Stromal cell of bone marrow (primary cell): ENCODE measurements around the gene CABLES1.

Experiments used
- DNase-seq: peaks from one replicate; pipeline ENCODE4 v3.0.0-alpha.2; 2012; ENCODE audit warnings: low read depth

The CABLES1 gene

DNA sequence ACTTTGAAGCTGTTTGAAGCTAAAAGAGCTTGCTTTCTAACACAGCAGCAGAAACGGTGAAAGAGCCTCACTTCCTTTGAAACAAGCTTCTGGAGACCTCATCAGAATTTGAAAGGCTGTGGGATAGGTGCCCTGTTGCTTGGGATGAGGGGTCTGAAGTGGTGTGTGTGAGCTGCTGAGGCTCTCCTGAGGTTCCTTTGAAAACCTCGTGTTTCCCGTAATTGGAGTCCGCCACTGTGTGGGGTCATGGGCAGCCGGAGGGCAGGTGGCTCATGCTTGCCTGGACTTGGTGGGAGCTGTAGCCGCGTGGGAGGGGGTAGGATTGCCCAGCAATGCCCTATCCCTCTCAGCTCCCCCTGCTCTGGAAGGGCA lies 34.4 kb downstream of the CABLES1 start:
- DNase-seq: no peak

DNA sequence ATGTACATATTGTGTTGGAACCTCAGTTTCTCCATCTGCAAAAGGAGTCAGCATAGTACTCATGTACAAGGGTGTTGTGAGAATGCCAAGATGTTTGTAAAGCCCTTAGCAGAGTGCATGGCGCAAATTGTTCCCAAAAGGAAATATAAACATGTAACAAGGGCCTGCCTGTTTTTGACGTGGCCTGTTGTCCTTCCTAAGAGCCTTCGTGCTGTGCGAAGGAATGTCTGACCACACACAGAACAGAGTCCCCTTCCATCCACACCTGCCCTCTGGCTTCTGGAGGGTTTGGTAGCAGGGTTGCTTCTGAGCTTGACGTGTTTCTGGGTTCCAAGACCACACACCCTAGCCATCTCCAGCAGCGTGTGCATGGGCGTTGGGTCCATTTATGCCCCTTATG lies 34.9 kb downstream of the CABLES1 start:
- DNase-seq: no peak

DNA sequence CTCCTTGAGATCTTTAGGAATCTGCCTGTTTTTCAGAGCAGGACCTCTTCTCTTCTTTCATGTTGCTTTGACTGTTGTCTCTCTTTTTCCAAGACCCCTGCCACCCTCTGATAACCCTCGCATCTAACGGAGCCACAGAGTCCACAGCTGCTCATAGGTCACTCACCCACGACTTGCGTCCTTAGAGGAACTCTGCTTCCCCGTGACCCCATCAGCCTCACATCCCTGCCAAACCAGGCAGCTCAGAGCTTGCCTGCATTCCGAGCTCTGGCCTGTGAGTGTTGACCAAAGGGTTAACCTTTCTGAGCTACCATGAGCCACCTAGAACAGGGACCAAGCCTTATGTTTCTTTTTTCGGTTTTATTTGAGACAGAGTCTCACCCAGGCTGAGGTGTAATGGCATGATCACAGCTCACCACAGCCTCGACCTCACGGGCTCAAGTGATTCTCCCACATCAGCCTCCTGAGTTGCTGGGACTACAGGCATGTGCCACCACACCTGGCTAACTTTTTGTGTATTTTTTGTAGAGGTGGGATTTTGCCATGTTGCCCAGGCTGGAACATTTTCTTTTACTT lies 36.4 kb downstream of the CABLES1 start:
- no peak for DNase-seq

DNA sequence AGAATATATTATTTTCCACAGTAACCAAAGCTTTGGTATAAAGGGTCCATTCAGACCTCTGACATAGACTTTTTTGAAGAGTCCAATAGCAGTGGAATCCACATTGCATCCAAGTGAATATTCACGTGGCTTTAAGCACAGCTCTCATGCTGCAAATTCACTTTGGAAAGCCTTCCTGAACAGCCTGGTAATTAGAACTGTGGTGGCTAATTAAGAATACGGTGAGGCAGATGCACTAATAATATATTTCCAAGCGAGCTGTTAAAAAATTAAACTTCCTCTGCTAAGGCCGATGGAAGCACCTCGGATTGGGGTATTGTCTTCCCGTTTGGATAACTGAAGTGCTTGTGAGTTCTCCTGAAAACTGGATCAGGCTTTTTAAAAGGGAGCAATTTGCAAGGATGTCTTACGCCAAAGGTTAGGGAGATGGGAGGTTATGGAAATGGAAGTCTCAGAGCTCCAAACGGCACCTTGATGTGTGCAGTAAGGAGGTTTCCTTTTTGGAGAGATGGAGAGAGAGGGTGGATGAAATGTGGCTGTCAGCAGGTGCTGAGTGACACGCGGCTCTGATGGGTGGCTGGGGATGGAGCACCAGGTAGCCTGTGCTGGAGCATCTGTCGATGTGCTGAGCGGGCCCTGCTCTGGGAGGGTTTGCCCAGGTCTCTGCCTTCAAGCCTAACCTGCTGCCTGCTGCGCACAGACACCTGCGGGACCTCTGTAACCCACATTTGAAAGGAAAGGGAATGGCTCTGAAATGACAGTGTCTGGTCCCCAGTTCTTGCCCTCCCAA lies 37.5 kb downstream of the CABLES1 start:
- no peak for DNase-seq

DNA sequence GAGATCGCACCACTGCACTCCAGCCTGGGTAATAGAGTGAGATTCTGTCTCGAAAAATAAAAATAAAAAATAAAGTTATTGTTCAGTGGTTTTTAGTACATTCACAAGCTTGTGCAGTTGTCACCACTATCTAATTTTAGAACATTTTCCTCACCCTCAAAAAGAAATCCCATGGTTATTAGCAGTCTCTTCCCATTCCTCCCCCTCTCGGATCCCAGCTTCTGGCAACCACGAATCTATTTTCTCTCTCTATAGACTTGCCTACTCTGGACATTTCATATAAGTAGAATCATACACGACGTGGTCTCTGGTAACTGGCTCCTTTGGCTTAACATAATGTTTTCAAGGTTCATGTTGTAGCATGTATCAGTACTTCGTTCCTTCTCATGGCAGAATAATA lies 38.6 kb downstream of the CABLES1 start:
- DNase-seq: no peak

DNA sequence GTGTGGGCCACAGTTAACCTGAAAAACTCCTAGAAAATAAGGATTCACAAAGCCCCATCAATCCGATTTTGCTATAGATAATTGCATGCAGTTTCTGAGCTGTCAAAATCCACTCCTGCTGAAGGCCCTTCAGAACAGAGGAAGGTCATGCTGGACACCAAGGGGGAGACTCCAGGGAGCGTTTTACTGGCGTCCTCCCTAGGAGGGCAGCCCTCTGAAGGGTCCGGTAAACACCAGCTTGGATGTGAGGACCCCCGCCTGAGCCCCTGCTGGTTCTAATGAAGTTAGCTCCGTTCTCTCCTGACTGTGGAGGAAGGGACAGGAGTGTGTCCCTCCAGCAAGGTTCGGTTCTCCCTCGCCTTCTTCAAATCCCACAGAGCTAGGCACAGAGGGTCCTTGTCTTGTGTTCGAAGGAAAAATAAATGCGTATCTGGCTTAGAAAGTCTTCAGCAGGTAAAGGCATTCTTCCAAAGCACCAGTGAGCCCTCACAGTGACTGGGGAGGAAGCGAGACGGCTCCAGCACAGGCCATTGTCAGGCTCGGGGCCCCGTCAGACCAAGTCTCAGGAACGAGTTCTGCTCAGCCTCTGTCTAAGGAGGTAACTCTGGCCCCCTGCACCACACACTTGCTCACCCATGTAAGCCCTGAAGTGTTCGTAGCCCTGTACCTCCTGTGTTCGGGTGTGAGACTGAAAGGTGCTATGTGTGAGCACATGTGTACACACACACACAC lies 41.6 kb downstream of the CABLES1 start:
- no peak for DNase-seq

DNA sequence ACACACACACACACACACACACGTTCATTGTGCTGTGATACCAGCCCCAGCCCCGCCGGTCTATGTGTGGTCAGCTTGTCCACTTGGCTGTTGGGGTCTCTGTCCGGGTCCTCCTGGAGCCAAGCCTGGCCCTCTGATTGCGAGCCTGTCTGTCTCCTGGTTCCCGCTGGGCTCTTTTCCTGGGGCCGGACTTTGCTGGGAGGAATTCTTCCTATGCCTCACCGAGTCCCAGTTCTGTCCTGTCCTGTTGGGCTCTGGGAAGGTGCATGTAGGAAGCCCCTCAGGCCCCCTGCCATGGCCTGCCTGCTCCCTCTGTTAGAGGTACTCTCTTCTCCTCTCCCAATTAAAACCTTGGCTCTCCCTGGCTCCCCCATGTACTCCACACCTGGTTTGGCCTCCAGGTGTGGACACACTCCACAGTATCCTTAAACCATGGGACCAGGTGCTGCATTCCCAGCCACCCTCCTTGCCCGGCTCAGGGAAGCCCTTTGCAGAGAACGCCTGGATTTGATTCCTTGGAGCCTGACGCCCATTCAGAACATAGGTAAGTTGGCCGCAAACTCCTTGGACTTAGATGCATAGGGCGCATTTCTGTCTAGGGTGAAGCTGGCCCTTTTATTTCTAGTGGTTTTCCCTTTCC lies 42.3 kb downstream of the CABLES1 start:
- DNase-seq: no peak

DNA sequence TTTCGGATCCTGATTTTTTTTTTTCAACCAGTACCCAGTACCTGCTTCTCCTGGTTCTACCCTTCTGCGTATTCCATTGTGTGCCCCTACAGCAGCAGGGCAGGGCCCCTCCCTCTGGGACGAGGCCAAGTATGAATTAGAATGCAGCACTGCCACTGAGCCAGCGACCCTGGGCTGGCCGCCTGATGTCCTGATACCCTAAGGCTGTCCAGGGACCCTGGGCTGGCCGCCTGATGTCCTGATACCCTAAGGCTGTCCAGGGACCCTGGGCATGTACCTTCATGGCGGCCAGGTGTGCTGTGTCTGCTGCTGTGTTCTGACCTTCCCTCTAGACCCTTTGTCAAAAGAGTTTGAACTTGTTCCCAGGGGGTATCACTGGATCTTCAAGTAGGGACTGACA lies 42.9 kb downstream of the CABLES1 start:
- no peak for DNase-seq

DNA sequence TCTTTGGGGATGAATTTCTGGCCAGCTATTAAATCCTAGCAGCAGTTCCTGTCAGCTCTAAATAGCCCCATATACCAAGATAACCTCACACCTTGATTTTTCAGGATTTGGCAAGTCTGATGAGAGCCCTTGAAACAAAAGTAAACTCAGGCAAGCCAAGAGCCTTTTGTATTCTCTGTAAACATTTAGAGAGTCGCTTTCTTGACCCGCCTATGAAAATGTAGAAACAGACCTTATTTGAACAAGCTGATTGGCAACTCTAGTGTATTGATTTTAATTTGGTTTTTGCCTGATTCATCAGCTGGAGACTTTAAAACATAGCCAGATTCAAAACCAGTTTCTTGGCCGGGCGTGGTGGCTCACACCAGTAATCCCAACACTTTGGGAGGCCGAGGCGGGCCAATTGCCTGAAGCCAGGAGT lies 43.4 kb downstream of the CABLES1 start:
- DNase-seq: no peak

DNA sequence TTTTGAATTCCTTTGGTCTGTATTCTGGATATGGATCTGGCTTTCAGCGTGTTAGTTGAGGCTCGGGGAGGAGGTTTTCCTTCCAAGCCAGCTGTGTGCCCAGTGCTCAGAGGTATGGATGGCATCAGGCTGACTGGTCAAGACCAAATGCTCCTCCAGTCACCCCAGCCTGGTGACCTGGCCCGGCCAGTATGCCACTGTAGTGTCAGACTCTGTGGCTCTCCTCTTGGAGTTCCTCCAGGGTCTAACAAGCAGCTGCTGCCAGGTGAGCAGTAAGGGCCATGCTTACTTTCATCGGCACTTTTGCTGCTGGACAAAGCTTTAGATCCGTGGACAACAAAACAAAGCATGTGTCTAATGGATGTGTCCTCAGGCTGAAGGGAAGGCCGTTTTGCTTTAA lies 44.1 kb downstream of the CABLES1 start:
- no peak for DNase-seq

DNA sequence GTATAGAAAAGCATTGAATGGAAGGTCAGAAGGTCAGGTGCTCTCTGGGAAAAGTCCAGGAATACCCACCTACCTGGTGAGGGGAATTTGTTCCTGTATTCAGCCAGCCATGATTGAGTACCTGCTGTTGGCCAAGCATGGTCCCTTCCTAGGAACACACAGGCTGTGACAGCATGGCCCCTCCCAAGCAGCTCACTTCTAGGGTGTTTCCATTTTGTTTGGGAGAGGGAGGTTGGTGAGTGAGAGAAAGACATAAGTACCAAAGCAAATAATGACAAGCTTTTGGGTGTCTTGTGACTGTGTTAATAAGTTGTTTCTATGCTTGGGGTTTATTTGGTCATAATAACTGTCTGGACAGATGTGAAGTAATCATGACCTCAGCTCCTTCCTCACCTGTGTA lies 46.3 kb downstream of the CABLES1 start:
- no peak for DNase-seq

DNA sequence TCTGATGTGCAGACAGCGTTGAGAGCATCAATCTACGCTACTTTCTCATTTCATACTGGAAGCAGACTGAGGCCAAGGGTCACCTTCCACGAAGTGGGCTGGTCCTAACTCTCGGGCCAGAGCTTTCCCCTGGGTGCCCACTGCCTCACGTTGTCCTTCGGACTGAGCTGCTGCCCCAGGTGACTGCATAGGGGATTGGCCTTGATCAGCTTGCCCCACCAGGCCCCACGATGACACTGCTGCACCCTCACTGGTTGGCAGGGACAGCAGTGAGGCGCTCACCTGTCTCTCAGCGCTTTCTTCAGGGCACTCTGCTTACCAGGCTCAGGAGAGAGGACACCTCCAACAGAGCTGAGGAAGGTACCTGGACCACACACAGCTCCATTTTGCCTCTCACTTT lies 47.3 kb downstream of the CABLES1 start:
- no peak for DNase-seq

DNA sequence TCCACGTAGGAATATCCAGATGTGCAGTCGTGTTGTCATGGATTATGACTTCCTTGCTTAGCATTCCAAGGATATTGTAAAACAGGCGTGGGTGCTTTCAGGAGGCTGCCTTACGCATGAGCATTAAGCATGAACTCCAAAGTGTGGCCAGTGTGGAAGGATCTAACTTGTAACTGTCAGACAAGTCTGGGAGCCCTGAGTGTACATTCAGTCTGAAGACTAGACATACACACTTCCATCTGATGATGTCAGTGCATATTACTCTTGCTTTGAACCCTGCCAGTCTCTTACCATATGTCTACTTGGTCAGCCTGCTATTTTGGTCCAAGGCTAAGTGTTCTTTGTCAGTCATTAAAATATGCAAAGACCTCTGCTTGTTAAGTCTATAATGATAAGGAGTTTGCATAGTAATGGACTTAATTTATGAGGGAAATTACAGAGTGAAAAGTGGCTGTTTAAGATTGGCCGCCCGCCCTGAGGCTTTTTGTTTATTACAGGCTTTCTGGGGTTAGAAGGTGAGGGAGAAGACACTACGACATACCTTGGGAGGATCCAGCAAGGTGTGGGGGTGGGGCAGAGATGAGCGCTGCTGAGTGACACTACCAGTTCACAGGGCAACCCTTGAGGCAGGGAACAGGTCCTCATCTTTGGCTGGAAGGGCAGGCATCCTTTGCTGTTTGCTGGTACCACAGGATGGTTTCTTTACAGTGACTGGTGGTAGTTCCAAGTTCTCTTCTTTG lies 48.3 kb downstream of the CABLES1 start:
- DNase-seq: peak; percentile 3

DNA sequence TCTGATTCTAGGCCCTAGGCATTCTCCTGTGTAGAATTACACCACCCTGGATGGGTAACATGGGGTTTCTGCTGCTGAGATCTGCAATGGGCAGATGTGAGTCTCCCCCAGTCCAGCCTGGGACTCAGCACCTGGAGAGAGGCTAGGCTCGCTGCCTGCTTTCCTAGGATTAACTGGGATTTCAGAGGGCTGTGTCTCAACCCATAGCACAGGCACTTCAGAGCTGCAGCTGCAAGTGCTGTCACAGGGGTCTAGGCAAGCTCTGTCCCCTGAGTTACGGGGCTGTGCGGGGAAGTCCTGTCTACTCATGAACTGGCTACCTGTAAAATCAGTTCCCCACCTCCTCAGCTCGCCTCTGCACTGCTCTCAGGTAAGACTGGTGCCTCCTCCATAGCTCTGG lies 51.5 kb downstream of the CABLES1 start:
- DNase-seq: no peak

DNA sequence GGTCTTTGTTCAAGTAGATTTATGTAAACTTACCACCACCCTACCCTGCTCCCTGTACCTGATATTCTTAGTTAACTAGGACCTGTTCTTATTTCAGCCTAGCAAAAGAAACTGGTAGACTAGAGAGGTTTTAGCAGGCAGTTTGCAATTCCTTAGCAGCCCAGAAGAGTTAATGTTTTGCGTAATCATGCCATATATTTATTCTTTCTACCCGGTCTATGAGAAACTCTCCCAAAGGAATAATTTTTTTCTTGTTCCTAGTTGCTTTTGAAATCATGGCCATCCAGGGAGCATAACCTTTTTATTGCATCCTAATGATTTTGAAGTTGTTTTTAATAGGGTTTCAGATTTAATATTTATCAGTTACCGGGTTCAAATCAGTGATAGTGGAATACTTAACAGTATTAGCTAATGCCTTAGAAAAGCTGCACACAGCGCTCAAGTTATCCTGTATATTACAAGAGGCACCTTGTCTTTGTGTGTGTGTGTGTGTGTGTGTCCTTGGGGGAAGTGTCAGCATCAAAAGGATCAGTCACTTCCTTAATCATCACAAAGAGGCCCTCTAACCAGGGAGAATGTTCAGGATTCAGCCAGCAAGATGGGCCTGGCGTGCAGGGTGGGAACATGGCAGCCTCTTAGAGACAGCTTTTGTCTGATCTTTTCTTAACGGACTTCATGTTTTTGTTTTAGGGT lies 52.9 kb downstream of the CABLES1 start:
- no peak for DNase-seq

DNA sequence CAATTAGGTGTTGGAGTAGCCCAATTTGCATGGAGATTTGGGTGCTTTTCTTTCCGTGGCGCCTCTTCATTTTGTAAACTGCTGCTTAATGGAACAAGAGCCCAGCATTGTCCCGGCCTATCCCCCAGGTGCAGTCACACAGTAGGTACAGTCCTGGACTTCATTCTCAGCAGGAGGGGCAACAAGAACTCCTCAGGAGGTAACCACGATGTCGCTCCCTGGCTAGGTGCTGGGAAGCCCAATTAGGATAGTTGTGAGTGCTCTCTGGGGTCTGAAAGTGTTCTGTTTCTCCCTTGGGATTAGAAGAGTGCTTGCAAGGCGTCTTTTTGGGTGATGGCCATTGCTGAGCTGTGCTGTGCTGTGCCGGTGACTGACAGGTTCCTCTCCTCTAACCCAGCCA lies 53.8 kb downstream of the CABLES1 start:
- DNase-seq: no peak

DNA sequence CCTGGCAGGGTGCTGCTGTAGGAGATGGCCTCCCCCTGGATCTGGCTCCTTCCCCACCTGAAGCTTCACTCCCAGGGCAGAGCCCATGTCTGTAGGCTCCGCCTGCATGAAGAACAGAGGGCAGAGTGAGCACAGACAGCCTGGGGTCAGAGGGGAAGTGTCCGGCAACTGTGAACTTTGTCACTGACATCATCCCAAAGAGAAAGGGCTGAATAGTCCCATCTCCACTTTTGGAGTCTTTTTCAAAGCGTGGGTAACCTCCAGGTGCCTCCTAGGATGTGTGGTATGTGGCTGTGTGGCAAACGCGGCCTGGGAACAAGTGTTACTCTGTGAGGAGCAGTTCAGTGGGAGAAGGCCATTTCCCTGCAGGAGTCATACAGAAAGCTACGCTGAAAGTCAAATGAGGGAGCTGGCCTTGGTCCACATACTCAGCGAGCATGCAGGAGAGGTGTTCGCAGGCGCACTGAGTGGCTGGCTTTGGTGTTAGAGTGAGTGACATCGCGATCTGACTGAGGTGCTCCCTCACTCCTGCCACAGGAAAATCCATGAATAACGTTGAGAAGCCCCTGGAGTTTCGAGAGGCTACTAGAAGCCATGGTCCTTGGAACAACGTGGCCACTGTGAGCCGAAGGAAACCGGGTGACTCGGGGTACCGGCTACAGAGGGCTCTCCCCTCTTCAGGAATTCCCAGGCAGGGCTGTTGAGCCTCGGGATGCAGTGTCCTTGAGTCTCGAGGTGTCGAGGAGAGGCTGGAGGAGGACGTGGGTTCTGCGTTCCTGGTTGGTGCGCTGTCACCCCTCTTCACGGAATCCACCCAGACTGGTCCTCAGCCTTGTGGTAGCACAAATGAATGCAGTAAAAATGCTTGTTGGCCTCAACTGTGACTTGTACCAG lies 54.7 kb downstream of the CABLES1 start:
- DNase-seq: no peak

DNA sequence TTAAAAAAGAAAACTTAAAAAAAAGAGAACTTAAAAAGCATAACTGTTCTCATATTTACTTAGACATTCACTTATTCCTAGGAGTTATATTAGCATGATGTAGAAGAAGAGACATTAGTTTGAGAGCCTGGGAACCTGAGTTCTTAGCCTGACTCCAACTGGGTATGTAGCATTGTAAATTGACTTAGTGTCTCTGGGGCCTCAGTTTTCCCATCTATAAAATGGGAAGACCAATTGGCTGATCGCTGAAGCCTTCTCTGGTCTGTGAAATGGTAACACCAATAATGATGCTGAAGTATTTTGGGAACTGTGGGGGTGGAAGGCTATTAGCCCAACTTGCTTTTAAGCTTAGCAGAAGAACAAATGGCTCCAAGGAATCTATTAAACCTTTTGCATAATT lies 55.9 kb downstream of the CABLES1 start:
- no peak for DNase-seq

DNA sequence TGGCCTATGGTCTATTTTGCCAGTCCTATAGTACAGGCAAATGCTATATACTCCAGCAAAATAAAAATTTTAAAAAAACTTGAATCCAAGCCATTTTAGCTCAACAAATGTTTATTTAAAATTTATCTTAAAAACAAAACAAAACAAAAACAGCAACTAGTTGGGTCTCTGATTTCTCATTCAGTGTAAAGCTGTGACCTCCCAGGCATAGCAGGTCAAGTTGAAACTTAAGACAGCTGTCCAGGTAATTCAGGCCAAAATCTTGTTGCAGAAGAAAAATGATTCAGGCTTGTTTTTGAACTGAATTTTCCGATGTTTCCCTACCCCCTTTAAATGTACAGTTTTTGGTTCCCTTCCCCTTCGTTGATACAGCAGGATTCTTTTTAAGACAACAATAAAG lies 58.5 kb downstream of the CABLES1 start:
- DNase-seq: no peak

DNA sequence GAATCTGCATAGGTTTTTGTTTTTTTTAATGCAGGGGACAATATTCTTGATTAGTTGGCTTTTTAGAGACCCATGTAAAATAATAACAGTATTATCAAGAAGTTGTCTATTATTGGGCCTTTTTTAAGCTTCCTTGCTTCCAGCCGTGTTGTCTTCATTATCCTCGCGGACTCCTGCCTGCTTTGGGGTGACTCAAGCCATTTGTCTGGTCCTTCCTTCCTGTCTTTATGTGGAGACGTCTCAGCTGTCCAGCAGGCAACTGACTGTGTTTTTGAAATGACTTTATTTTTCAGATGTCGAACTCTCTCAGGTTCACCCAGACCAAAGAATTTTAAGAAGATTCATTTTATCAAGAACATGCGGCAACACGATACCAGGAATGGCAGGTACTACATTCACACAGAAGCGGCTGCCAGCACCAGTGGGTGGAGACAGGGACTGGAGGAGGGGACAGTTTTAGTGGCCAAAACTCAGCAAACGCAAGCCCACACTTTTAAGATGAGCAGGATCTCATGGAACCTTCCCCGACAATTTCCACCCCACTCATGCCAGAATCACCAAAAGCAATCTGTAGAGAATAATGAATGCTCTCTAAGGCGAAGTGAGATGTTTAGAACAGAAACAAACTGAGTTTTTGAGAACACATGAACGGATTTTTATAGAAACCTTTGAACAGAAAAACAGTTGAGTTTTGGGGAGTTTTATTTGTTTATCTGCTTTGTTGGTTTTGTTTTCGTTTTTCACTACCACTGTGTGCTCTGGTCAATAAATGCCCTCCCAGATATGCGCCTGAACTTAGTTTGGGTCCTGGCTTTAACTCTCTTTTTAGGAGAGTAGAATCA lies 59.1 kb downstream of the CABLES1 start:
- DNase-seq: no peak
